ENCODE data around the gene RGS7.

GRCh38 chr1:240998441-240999015, 358.5 kb downstream of the RGS7 start:
- TF ChIP-seq CTCF (IDR thresholded peaks at IDR 0.05) = no peak
- no peak for TF ChIP-seq POLR2A (IDR thresholded peaks at IDR 0.05)

All from thyroid gland (tissue), 4 donors.